ENCODE measurements around the gene PCDH9. TPM values are rescaled to one million over a fixed set of nuclear protein-coding genes. Genes with fewer than 3 reads are reported as not detected.

The PCDH9 gene
- total and polyA plus RNA-seq, 2 experiments from 2014 or later, result 0.31 to 0.52 TPM

- H3K27ac Mint-ChIP-seq, result no peak overlapping the region
- peaks cover 8% of the 10 kb centered on the region for H3K4me1 ChIP-seq (ENCODE audit: insufficient read depth)
- peaks cover 9% of the 10 kb centered on the region for H3K4me1 Mint-ChIP-seq
- no peaks in the 10 kb centered on the region for H3K79me2 ChIP-seq (replicated peaks; ENCODE audit: insufficient read depth)
- H3F3A ChIP-seq (replicated peaks; ENCODE audit: low read depth), result no peaks in the 10 kb centered on the region
- ATAC-seq (no peak), DNase-seq (ENCODE audit: low spot score) (no peak)
- no peak overlapping the region for H3K4me3 ChIP-seq
- H2AFZ ChIP-seq, result peak overlapping the region; percentile 24; the same call in 1 of the 2 replicates
- no peaks in the 10 kb centered on the region; the same call in 2 of the 3 replicates for H3K9me3 Mint-ChIP-seq
- no peak overlapping the region for H3K27ac ChIP-seq (ENCODE audit: low read depth)
- no peaks in the 10 kb centered on the region for H4K20me1 ChIP-seq (replicated peaks; ENCODE audit: insufficient read depth)
- no peak overlapping the region for H3K4me2 ChIP-seq
- H3K27me3 ChIP-seq (ENCODE audit: insufficient read depth), result no peaks in the 10 kb centered on the region
- no peaks in the 10 kb centered on the region for H3K36me3 Mint-ChIP-seq (ENCODE audit: low read depth)
- no peaks in the 10 kb centered on the region for H3K9me2 ChIP-seq (ENCODE audit: insufficient read depth)
- TF ChIP-seq ZNF331 (CRISPR knock-in tag; IDR thresholded peaks at IDR 0.05; ENCODE audit: low read depth) (no peak), EZH2phosphoT487 (IDR thresholded peaks at IDR 0.05; ENCODE audit: unreplicated experiment) (no peak), REST (IDR thresholded peaks at IDR 0.05; ENCODE audit: unreplicated experiment) (no peak), CREB1 (CRISPR knock-in tag; IDR thresholded peaks at IDR 0.05; ENCODE audit: low read depth) (no peak), ZNF462 (CRISPR knock-in tag; IDR thresholded peaks at IDR 0.05) (no peak), CTCF (conservative IDR thresholded peaks at IDR 0.05; ENCODE audit: low read depth in 2 of 2) (no peak), STAT1 (IDR thresholded peaks at IDR 0.05; ENCODE audit: unreplicated experiment) (no peak), ETS1 (IDR thresholded peaks at IDR 0.05) (no peak), EZH2 (IDR thresholded peaks at IDR 0.05; ENCODE audit: low read depth, unreplicated experiment) (no peak), ZNF114 (CRISPR knock-in tag; IDR thresholded peaks at IDR 0.05) (no peak), JUNB (IDR thresholded peaks at IDR 0.05; ENCODE audit: unreplicated experiment) (no peak), POLR2AphosphoS5 (IDR thresholded peaks at IDR 0.05; ENCODE audit: low read depth) (no peak), NANOG (IDR thresholded peaks at IDR 0.05; ENCODE audit: borderline replicate concordance) (no peak)
- H3K27me3 Mint-ChIP-seq (ENCODE audit: insufficient read depth, low read depth, poor library complexity), result peaks cover 2% of the 10 kb centered on the region
- no peaks in the 10 kb centered on the region for H3K36me3 ChIP-seq (ENCODE audit: insufficient read depth)
- H3K4me3 Mint-ChIP-seq, result no peak overlapping the region
Observed at GRCh38 chr13:66520511-66521355, 709.4 kb downstream of the PCDH9 start.

Data from GM23338 (cell line).